Activated naive CD4-positive, alpha-beta T cell treated with Interleukin-2 at 50 U/mL for 16 hours (primary cell): ENCODE results near the gene KRTAP10-10.
"Not testable (repeated sequence)": the region's sequence is repeated elsewhere in the genome, so short reads cannot be mapped to it uniquely, and the experiment has no call there.

Experiments
- DNase-seq: peaks from one replicate; pipeline ENCODE4 v3.0.0-alpha.2; 2020

Gene KRTAP10-10

DNA sequence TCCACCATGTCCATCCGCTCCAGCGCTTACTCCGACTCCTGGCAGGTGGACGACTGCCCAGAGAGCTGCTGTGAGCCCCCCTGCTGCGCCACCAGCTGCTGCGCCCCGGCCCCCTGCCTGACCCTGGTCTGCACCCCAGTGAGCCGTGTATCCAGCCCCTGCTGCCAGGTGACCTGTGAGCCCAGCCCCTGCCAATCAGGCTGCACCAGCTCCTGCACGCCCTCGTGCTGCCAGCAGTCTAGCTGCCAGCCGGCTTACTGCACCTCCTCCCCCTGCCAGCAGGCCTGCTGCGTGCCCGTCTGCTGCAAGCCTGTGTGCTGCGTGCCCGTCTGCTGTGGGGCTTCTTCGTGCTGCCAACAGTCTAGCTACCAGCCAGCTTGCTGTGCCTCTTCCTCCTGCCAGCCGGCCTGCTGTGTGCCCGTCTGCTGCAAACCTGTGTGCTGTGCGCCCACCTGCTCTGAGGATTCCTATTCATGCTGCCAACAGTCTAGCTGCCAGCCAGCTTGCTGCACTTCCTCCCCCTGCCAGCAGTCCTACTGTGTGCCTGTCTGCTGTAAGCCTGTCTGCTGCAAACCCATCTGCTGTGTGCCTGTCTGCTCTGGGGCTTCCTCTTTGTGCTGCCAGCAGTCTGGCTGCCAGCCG is 9.9 kb upstream of the KRTAP10-10 start:
- not testable (repeated sequence) for DNase-seq

- not testable (repeated sequence) for DNase-seq
These were observed 9.3 kb upstream of the KRTAP10-10 start for GRCh38 chr21:44627831-44628233.

- DNase-seq, result no peak
These were observed 8.3 kb upstream of the KRTAP10-10 start for GRCh38 chr21:44628707-44629391.

- no peak for DNase-seq
These were observed 6.7 kb upstream of the KRTAP10-10 start for GRCh38 chr21:44630440-44630839.

- no peak for DNase-seq
These were observed 5.1 kb upstream of the KRTAP10-10 start for GRCh38 chr21:44632067-44632466.

- no peak for DNase-seq
These were observed 743 bp upstream of the KRTAP10-10 start for GRCh38 chr21:44636209-44637017.

- not testable (repeated sequence) for DNase-seq
These were observed 744 bp downstream of the KRTAP10-10 start for GRCh38 chr21:44637851-44638348.

GRCh38 chr21:44638506-44639330 is 1.6 kb downstream of the KRTAP10-10 start:
- not testable (repeated sequence) for DNase-seq

DNA sequence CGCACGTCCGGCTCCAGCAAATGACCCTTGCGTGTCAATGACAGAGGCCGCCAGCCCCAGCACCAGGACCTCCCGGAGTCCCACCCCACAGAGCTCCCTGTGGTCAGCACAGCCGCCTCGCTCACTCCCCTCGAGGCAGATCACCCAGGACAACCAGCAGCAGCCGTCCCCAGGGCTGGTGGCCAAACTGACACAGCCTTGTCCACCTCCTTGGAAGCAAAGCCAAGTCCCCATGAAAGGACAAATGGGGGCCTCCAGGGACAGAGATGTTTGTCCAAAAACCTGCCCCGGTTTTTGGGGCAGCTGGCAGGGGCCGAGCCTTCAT is 2.1 kb downstream of the KRTAP10-10 start:
- no peak for DNase-seq

- DNase-seq, result no peak
These were observed 3.6 kb downstream of the KRTAP10-10 start for GRCh38 chr21:44640761-44641160.

- DNase-seq, result no peak
These were observed 6.7 kb downstream of the KRTAP10-10 start for GRCh38 chr21:44643741-44644310.

DNA sequence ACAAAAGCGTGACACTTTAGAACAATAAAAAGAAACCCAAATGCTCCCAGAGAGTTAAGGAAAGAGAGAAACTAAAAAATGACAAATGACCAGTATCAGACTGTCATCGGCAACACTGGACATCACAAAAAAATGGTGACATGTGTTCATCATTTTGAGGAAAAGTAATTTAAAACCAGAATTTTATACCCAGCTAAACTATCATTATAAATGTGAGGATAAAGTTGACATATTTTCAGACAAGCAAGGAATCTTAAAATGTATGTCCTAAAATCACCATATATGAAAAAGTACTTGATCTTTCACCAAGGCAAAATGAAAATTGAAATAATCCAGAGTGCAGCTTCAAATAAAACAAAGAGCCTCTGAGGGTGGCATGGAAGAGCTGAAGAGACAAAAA is 7.7 kb downstream of the KRTAP10-10 start:
- DNase-seq, result no peak

DNA sequence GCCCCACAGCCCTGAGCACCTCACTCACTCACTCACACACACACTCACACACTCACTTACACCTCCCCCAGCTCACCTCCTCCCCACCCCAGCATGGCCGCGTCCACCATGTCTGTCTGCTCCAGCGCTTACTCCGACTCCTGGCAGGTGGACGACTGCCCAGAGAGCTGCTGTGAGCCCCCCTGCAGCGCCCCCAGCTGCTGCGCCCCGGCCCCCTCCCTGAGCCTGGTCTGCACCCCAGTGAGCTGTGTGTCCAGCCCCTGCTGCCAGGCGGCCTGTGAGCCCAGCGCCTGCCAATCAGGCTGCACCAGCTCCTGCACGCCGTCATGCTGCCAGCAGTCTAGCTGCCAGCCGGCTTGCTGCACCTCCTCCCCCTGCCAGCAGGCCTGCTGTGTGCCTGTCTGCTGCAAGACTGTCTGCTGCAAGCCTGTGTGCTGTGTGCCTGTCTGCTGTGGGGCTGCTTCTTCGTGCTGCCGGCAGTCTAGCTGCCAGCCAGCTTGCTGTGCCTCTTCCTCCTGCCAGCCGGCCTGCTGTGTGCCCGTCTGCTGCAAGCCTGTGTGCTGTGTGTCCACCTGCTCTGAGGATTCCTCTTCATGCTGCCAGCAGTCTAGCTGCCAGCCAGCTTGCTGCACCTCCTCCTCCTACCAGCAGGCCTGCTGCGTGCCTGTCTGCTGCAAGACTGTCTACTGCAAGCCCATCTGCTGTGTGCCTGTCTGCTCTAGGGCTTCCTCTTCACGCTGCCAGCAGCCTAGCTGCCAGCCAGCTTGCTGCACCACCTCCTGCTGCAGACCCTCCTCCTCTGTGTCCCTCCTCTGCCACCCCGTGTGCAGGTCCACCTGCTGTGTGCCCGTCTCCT is 9.4 kb downstream of the KRTAP10-10 start, which contains the start of gene KRTAP10-11:
Gene KRTAP10-11, plus strand, starts transcription at position 49 of the 856 bp plus-strand sequence. Its CDS starts 45 bp downstream, at position 94.
- not testable (repeated sequence) for DNase-seq

- DNase-seq, result no peak
These were observed 10.0 kb downstream of the KRTAP10-10 start for GRCh38 chr21:44647222-44647552.

DNA sequence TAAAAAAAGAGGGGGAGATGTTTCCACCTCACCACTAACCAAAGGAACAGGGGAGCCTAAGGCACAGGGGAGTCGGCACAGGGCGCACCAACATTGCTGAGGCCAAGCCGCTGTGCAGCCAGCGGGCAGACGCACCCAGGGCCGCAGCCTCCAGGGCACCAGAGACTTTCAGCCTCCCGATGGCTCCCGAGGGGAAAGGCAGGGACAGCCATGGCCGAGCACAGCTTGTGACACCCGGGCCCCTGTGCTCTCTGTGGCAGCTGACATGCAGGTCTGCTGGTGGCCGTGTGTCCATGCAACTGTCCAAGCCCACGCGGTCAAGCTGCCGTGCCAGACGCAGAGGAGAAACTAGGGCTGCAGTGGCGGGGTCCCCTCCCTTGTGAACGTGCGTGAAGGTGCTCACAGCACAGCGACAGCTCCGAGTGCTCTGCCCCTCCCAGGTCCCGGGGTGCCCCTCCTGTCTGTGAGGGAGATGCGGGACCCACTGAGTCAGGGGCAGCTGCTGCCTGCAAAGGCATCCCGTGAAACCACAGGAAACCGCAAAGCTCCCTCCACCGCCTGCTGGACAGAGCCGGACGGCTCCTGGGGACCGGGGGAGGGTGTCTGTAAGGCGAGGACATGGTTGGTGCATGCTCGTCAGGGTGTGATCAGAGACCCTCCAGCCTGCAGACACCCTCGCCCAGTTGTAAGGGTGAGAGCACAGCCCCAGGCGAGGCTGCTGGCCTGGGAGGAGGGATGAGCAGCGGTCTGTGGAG is 11.6 kb downstream of the KRTAP10-10 start:
- DNase-seq, result no peak

GRCh38 chr21:44649521-44650100 is 12.5 kb downstream of the KRTAP10-10 start:
- no peak for DNase-seq

- no peak for DNase-seq
These were observed 13.3 kb downstream of the KRTAP10-10 start for GRCh38 chr21:44650265-44650972.

DNA sequence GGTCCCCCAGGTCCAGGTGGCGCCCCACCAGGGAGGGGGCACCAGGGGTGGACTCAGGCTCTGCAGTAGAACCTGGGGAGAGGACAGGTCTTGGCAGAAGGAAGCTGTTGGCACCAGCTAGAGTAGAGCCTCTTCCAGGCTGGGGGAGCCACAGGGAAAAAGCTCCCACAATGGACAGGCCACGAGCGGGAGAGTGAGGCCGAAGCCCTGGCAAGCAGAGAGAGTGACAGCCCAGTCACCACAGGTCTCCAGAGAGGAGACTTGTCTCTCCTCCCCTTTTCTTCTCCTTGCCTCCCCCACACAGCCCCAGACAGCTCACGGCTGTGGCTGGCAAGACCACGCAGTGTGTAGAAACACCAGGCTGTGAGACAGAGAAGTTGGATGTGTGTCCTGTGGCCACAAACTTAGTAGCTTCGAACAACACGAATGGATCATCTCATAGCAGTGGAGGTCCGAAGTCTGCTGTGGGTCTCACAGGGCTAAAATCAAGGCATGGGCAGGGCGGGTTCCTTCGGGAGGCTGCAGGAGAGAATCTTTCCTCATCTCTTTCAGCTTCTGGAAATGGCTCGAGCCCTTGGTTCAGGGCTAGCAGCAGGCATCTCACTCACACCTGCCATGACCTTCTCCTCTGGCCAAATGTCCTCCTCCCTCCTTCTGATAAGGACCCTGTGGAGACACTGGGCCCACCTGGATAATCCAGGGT is 14.0 kb downstream of the KRTAP10-10 start:
- no peak for DNase-seq

GRCh38 chr21:44653123-44653522 is 16.0 kb downstream of the KRTAP10-10 start:
- DNase-seq, result no peak
